ENCODE measurements around the gene AADAT. TPM values are rescaled to one million over a fixed set of nuclear protein-coding genes. Genes with fewer than 3 reads are reported as not detected.

AADAT gene
- total RNA-seq, 4 donors from 2014 or later, result 1.5 to 8.7 (median 5.2) TPM

DNA sequence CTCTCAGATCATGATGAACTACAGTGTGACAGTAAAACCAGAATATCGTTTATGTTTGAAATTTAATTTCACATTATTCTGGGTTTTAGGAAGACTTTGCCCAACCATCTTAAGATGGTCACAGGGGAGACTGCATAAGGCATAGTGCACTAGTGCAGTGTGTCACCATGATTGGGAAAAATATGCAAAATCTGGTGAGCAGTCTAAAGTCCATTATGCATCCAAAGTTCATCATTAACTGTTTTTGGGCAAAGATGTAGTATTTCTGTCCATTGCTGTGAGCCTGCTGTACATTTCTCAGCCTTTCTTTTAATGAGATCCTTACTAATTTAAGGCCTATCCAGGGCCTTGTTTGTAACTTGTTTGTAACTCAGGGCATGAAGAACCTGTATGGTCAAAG lies 52.3 kb downstream of the AADAT start:
- H3K36me3 ChIP-seq, result no peaks in the 10 kb centered on the region
- peaks cover 11% of the 10 kb centered on the region for H3K27me3 ChIP-seq
- H3K9me3 ChIP-seq, result no peaks in the 10 kb centered on the region
- no peak for ATAC-seq
- TF ChIP-seq, protein P1, sequence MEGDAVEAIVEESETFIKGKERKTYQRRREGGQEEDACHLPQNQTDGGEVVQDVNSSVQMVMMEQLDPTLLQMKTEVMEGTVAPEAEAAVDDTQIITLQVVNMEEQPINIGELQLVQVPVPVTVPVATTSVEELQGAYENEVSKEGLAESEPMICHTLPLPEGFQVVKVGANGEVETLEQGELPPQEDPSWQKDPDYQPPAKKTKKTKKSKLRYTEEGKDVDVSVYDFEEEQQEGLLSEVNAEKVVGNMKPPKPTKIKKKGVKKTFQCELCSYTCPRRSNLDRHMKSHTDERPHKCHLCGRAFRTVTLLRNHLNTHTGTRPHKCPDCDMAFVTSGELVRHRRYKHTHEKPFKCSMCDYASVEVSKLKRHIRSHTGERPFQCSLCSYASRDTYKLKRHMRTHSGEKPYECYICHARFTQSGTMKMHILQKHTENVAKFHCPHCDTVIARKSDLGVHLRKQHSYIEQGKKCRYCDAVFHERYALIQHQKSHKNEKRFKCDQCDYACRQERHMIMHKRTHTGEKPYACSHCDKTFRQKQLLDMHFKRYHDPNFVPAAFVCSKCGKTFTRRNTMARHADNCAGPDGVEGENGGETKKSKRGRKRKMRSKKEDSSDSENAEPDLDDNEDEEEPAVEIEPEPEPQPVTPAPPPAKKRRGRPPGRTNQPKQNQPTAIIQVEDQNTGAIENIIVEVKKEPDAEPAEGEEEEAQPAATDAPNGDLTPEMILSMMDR (IDR thresholded peaks at IDR 0.05), result no peak
- TF ChIP-seq EP300 (IDR thresholded peaks at IDR 0.05) (no peak), POLR2A (IDR thresholded peaks at IDR 0.05) (no peak), POLR2AphosphoS5 (IDR thresholded peaks at IDR 0.05) (no peak)
- WGBS, 2 donors (ENCODE audit: low coverage in 1 of 2), result 60 to 86% methylated on average over 1 of the region's 1 CpG
- H3K4me3 ChIP-seq, result no peak overlapping the region
- H3K27ac ChIP-seq, result no peak overlapping the region
- H3K4me1 ChIP-seq, result no peaks in the 10 kb centered on the region

DNA sequence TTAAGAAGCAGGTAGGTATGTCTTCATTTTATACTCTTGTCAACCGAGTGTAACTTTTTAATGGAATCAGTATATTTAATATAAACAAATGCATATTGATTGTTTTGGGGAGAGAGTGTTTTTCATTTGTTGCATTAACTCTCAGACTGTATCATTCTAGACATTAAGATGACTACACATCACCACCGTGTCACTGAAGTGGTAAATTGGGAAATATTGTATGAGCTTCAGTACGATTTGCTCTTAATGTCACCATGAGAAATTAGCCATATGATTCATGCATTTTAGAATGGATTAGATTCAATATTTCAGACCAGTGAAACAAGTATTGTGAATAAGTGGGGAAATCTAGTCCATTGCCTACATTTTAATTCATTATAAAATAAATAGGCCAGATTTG lies 53.9 kb downstream of the AADAT start:
- TF ChIP-seq, protein P1 (IDR thresholded peaks at IDR 0.05), result no peak
- TF ChIP-seq EP300 (IDR thresholded peaks at IDR 0.05) (no peak), POLR2AphosphoS5 (IDR thresholded peaks at IDR 0.05) (no peak), POLR2A (IDR thresholded peaks at IDR 0.05) (no peak)
- Histone ChIP-seq H3K4me3 (no peak overlapping the region), H3K36me3 (no peaks in the 10 kb centered on the region), H3K9me3 (no peaks in the 10 kb centered on the region), H3K27me3 (peaks cover 10% of the 10 kb centered on the region), H3K4me1 (no peaks in the 10 kb centered on the region), H3K27ac (no peak overlapping the region)
- ATAC-seq, result no peak
- WGBS, 2 donors (ENCODE audit: low coverage in 1 of 2), result 75 to 82% methylated on average over 3 of the region's 3 CpGs

DNA sequence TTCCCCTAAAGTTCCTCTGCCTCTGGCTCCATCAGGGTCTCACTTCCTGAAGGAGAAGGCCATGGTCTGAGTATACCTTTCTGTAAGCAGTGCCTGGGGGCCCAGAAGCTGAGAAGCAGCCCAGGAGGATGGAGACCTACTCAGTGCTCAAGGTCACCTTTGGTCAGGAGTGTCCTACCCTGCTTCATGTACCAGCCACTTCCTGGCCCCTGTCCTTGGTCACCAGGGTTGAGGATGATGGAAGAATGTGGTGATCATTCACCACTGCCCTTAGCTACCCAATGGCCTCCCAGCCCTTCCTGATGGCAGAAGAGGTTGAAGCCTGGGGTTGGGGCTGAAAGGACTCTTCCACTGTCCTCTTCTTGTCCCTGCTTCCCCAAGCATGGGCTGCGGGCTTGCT lies 54.5 kb downstream of the AADAT start:
- no peak overlapping the region for H3K27ac ChIP-seq
- no peak overlapping the region for H3K4me3 ChIP-seq
- 50% methylated on average over 1 of the region's 1 CpG; no CpG with 5 or more reads in 1 of the 2 donors for WGBS, 2 donors (ENCODE audit: low coverage in 1 of 2)
- H3K27me3 ChIP-seq, result peaks cover 4% of the 10 kb centered on the region
- no peaks in the 10 kb centered on the region for H3K4me1 ChIP-seq
- TF ChIP-seq POLR2A (IDR thresholded peaks at IDR 0.05) (no peak), POLR2AphosphoS5 (IDR thresholded peaks at IDR 0.05) (no peak), EP300 (IDR thresholded peaks at IDR 0.05) (no peak)
- TF ChIP-seq, protein P1 (IDR thresholded peaks at IDR 0.05), result no peak
- H3K9me3 ChIP-seq, result no peaks in the 10 kb centered on the region
- ATAC-seq, result no peak
- H3K36me3 ChIP-seq, result no peaks in the 10 kb centered on the region

DNA sequence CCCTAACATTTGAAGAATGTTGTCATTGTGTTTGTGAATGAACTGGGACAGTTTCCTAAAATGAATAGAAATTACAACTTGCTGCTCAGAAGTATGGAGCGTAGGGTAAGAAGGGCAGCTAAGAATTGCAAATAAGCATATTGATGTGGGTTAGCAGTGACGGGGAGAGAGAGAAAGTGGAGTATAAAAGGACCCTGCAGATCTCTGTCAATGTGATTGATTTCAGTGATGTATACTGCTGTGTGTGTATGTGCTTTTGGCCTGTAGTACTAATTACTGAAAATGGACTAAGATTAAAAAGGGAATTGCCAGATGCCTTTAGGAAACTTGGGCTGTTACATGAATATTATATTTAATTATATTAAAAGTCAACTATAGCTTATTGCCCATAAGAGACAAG lies 55.8 kb downstream of the AADAT start:
- TF ChIP-seq, protein P1 (IDR thresholded peaks at IDR 0.05), result no peak
- TF ChIP-seq POLR2AphosphoS5 (IDR thresholded peaks at IDR 0.05), result no peak
- Histone ChIP-seq H3K27ac (no peak overlapping the region), H3K4me1 (no peaks in the 10 kb centered on the region), H3K4me3 (no peak overlapping the region), H3K36me3 (no peaks in the 10 kb centered on the region), H3K9me3 (no peaks in the 10 kb centered on the region), H3K27me3 (no peaks in the 10 kb centered on the region)
- WGBS, 2 donors (ENCODE audit: low coverage in 1 of 2), result 80 to 82% methylated on average over 2 of the region's 2 CpGs
- ATAC-seq, result no peak

DNA sequence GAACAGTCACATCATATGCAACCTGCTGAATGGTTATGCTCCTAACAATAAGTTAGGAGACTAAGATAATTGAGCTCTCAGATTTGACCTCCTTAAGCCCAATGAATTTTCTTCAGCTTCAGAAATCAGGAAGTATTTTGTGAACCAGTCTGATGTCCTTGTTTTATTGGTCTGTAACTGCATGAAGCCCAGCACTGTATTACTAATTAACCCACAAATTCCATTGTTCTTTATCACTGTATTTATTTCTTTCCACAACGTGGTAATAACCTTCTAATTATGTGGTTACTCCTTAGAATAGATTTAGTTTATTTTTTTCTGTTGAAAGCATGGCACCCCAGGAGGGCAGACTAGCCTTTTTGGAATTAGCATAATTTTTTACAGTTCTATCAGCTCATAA lies 59.6 kb downstream of the AADAT start:
- H3K4me3 ChIP-seq, result no peak overlapping the region
- H3K27me3 ChIP-seq, result no peaks in the 10 kb centered on the region
- H3K36me3 ChIP-seq, result no peaks in the 10 kb centered on the region
- no peak for ATAC-seq
- H3K9me3 ChIP-seq, result no peaks in the 10 kb centered on the region
- TF ChIP-seq, protein P1 (IDR thresholded peaks at IDR 0.05), result no peak
- no peak for TF ChIP-seq POLR2AphosphoS5 (IDR thresholded peaks at IDR 0.05)
- TF ChIP-seq EP300 (IDR thresholded peaks at IDR 0.05), result no peak
- no peak for TF ChIP-seq POLR2A (IDR thresholded peaks at IDR 0.05)
- no peak overlapping the region for H3K27ac ChIP-seq
- H3K4me1 ChIP-seq, result peaks cover 0 to 14% (median 0%) of the 10 kb centered on the region in 3 donors
- 38 to 80% methylated on average over 1 of the region's 1 CpG for WGBS, 2 donors (ENCODE audit: low coverage in 1 of 2)
